Stimulated activated memory B cell treated with anti-CD40 and anti-IgM and Interleukin-4, amounts not matched to agents 10 μg/mL and 1 μg/mL and 100 μg/mL, for 72 hours (primary cell): ENCODE data around the gene TEX2.

ENCODE experiments used
- ATAC-seq: fragments of 150-1000 bp; cut with Tn5 transposase; 2 replicates; pipeline ENCODE4 v1.10.0; 2021
- H3K27ac Mint-ChIP-seq: one replicate; pipeline ENCODE4 v1.8.0; 2022; ENCODE audit warnings: mild to moderate bottlenecking, mixed read lengths
- H3K27me3 Mint-ChIP-seq: one replicate; pipeline ENCODE4 v1.8.0; 2022; ENCODE audit warnings: mixed read lengths
- H3K36me3 Mint-ChIP-seq: one replicate; pipeline ENCODE4 v1.8.0; 2022; ENCODE audit warnings: mixed read lengths
- H3K4me1 Mint-ChIP-seq: one replicate; pipeline ENCODE4 v1.8.0; 2022; ENCODE audit warnings: mixed read lengths
- H3K4me3 Mint-ChIP-seq: one replicate; pipeline ENCODE4 v1.8.0; 2022; ENCODE audit warnings: mild to moderate bottlenecking, moderate library complexity, mixed read lengths
- H3K9me3 Mint-ChIP-seq: one replicate; pipeline ENCODE4 v1.8.0; 2022; ENCODE audit warnings: mixed read lengths

TEX2 gene

DNA sequence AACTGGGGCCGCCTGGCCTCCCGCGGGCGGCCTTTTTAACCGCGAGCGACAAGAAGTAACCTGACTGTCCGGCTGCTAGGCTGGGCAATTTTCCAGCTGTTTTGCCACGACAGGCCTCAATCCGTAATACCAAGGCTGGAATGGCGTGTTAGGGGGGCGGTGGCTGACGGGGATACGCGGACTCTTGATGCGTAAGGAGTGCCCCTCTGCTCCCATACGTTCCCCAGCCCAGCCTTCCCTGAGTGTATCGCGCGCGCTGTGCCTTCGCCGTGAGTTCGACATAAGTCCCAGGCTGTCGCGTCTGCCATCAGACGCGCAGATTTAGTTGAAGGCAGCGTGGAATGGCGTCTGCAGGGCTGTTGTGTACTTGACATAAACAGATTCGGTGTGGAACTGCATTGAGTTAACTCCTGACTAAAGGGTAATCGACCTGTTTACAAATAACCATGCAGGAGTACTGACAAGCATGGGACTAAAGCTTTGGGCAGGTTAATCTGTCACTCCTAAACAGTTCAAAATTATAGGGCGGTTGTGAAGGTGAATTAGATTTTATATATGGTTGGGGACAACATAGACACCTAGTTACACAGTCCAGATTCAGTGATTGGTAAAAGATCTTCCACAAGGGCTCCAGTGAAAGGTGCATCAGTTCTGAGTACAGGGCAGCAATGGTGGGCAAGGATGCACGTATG is 116.5 kb downstream of the TEX2 start:
- Mint-ChIP-seq H3K36me3 (peaks cover 18% of the 10 kb centered on the region), H3K9me3 (no peaks in the 10 kb centered on the region), H3K4me1 (peaks cover 17% of the 10 kb centered on the region), H3K4me3 (no peak overlapping the region), H3K27ac (no peak overlapping the region), H3K27me3 (no peaks in the 10 kb centered on the region)
- ATAC-seq: peak; percentile 47

DNA sequence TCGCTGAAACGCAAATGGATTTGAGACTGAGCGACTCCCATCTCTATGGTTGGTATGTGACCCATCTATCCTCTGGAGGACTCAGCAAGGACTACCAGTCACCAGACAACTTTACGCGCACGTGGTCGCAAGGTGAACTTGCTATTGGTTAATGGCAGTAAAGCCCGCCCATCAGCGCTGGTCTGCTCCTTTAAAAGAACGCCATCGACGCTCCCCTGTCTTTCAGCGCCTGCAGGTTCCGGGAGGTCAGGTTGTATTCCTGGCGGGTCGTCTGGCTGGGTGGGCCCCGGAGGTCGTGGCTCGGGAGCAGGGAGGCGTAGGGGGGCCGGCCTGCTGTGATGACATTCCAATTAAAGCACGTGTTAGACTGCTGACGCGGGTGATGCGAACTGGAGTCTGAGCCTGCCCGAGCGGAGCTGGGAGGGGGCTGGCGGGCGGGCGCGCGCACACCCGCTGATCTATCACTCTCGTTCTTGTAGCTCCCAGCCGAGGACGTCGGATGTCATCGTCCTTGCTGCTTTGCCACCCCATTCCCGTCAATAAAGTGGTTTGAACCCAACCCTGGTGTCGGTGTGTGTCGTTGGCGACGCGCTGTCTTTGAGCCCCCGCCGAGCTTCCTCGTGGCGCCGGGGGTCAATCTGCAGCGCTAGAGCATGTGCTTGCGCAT is 117.2 kb downstream of the TEX2 start:
- Mint-ChIP-seq H3K4me3 (no peak overlapping the region), H3K36me3 (peaks cover 18% of the 10 kb centered on the region), H3K27ac (no peak overlapping the region), H3K9me3 (no peaks in the 10 kb centered on the region), H3K27me3 (no peaks in the 10 kb centered on the region), H3K4me1 (peaks cover 17% of the 10 kb centered on the region)
- ATAC-seq: peak; percentile 99

DNA sequence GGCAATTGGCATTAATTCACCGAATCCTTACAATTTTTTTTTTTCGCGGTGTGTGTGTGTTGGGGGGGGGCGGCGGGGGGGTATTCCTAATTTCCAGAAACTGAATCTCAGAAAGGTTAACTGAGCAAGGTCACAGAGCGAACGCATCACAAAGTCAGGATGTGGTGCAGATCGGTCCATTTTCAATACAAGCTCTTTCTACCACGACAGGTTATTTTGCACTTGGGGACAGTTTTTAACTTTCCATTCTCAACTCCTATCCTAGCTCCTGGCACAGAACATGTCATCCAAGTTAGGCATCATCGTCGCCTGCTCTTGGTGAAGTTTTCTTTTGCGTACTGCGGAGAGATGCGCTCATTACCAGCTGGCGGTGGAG is 117.7 kb downstream of the TEX2 start:
- Mint-ChIP-seq H3K27ac (no peak overlapping the region), H3K27me3 (no peaks in the 10 kb centered on the region), H3K9me3 (no peaks in the 10 kb centered on the region), H3K36me3 (peaks cover 18% of the 10 kb centered on the region), H3K4me1 (peaks cover 17% of the 10 kb centered on the region), H3K4me3 (no peak overlapping the region)
- peak; percentile 32 for ATAC-seq

DNA sequence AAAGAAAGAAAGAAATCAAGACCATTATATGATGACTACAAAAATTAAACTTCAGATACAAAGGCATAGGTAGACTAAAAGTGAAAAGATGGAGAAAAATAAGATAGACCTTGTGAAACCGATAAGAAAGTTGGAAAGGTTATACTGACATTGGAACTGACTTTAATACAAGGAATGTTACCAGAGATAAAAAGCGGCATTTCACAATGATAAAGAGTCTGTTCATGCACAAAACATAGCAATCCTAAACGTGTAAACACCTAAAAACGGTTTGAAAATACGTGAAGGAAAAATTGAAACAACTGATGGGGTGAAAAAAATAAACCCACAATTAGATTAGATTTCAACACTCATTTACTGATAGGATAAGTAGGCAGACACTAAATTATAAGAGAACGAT is 123.5 kb downstream of the TEX2 start:
- ATAC-seq: no peak
- Mint-ChIP-seq H3K36me3 (no peaks in the 10 kb centered on the region), H3K4me1 (peaks cover under 1% of the 10 kb centered on the region), H3K4me3 (no peak overlapping the region), H3K27me3 (no peaks in the 10 kb centered on the region), H3K27ac (no peak overlapping the region), H3K9me3 (no peaks in the 10 kb centered on the region)

DNA sequence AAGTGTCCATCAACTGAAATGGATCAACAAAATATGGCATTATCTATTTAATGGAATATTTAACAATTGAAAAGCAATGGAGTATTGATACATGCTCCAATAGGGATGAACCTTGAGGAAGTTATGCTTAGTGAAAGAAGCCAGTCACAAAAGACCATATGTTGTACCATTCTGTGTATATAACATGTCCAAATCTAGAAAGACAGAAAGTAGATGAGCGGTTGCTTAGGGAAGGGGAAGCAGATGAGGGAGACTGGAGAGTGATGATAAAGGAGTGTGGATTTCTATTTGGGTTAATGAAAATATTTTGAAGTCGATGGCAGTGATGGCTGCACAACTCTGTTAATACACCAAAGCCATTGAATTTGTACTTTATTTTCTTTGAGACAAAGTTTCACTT is 124.6 kb downstream of the TEX2 start:
- Mint-ChIP-seq H3K27ac (no peak overlapping the region), H3K4me3 (no peak overlapping the region), H3K9me3 (no peaks in the 10 kb centered on the region), H3K4me1 (peaks cover 4% of the 10 kb centered on the region), H3K36me3 (no peaks in the 10 kb centered on the region), H3K27me3 (no peaks in the 10 kb centered on the region)
- no peak for ATAC-seq

DNA sequence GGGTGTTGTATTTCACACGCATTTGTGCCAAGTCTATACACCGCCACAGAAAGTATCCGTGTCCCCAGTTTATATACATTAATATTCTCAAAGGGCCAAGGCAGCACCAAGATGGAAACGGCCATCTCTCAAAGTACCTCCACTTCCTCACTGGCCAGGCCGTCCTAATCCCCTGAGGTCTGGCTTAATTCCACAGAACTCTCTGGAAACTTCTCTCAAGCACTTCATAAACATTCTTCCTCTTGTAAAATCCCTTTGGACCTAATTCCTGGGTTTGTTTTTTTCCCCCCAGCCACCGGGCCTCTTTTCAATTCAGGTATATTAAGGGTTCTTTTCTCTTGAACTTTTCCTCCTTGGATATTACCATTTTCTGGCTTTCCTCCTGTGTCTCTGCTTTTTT is 128.1 kb downstream of the TEX2 start:
- Mint-ChIP-seq H3K27ac (no peak overlapping the region), H3K27me3 (no peaks in the 10 kb centered on the region)
- no peak for ATAC-seq

DNA sequence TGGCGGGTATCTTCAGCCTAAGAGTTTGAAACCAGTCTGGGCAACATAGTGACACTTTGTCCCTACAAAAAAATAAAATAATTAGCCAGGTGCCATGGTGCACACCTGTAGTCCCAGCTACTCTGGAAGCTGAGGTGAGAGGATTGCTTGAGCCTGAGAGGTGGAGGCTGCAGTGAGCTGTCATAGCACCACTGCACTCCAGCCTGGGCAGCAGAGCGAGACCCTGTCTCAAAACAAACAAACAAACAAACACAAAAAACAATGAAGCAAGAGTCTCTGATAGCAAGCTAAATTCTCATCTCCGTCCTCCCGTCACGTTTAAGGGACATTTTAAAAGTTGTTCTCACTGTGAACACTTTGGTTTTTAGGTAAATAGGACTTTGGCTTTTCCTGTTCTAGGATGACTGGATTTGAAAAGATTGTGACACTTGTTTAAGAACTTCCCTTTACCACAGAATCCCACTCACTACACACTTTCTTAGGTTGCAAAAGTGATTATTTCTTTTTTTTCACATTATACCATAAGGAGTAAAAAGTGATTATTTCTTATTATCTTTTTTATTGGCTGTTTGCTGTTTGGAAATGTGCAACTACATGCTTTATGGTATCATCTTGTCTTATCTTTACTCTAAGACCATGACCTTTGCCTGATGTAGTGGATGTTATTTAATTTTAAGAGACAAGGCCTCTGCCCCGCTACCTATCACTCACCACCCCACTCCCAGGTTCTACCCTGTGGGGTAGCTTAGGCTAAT is 128.7 kb downstream of the TEX2 start:
- ATAC-seq: no peak
- Mint-ChIP-seq H3K36me3 (no peaks in the 10 kb centered on the region), H3K27ac (no peak overlapping the region), H3K4me1 (peaks cover 34% of the 10 kb centered on the region), H3K9me3 (no peaks in the 10 kb centered on the region), H3K27me3 (no peaks in the 10 kb centered on the region), H3K4me3 (no peak overlapping the region)

More for the DNA sequence above, 128.1 kb downstream of the TEX2 start:
- H3K9me3 Mint-ChIP-seq: no peaks in the 10 kb centered on the region
- peaks cover 34% of the 10 kb centered on the region for H3K4me1 Mint-ChIP-seq
- no peak overlapping the region for H3K4me3 Mint-ChIP-seq
- H3K36me3 Mint-ChIP-seq: no peaks in the 10 kb centered on the region

DNA sequence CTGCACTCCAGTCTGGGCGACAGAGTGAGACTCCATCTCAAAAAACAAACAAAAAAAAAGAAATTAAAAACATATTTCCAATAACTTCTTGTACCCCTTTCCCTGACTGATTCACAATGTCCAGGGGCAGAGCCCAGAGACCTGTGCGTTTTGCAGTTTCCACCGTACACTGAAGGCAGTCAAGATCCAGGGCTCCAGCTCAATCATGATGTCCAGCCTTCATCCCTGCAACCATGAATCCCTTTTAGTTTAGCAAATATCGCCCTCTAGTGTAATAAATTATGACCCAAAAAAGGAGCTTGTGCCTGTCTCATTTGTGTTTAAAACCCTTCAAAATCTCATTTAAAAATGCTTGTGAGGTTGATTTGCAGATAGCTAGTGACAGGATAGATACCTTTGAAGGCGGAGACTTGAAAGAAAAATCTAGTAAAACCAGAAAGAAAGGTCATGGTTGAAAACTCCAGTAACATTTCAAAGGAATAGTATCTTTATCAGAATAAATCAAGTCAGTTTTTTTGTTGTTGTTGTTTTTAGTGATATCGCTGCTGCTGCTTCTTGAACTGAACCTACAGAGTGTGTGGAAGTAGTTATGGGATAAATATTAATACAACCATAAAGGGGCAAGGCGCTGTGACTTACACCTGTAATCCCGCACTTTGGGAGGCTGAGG is 129.4 kb downstream of the TEX2 start:
- Mint-ChIP-seq H3K4me3 (no peak overlapping the region), H3K36me3 (no peaks in the 10 kb centered on the region), H3K27me3 (no peaks in the 10 kb centered on the region), H3K9me3 (no peaks in the 10 kb centered on the region), H3K4me1 (peaks cover 41% of the 10 kb centered on the region), H3K27ac (no peak overlapping the region)
- no peak for ATAC-seq

DNA sequence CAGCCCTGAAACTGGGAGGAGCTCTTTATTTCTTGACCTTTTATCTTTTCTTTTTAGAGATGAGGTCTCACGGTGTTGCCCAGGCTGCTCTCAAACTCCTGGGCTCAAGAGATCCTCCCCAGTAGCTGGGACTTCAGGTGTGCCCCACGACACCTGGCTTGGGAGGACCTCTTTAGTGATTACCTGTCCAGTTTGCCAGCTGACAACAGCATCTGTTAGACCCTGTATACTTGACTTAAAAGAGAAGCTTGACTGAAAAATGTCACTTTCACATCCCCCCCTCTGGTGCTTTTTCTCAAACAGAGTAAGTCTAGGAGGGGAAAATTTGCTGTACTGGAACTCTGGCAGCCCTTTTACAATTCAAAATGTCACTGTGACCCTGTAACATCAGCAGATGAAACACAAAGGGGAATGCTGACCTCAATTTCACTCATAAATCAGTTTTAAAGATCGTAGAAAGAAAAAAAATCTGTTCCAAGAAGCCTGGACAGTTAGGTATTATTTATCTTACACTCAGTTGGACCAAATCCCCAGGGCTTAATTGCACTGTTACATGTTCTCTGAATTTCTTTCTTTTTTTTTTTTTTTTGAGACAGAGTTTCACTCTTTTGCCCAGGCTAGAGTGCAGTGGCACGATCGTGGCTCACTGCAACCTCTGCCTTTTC is 131.3 kb downstream of the TEX2 start:
- Mint-ChIP-seq H3K4me3 (no peak overlapping the region), H3K9me3 (no peaks in the 10 kb centered on the region), H3K36me3 (no peaks in the 10 kb centered on the region), H3K4me1 (peaks cover 42% of the 10 kb centered on the region), H3K27ac (peak overlapping the region; percentile 87), H3K27me3 (no peaks in the 10 kb centered on the region)
- ATAC-seq: no peak

DNA sequence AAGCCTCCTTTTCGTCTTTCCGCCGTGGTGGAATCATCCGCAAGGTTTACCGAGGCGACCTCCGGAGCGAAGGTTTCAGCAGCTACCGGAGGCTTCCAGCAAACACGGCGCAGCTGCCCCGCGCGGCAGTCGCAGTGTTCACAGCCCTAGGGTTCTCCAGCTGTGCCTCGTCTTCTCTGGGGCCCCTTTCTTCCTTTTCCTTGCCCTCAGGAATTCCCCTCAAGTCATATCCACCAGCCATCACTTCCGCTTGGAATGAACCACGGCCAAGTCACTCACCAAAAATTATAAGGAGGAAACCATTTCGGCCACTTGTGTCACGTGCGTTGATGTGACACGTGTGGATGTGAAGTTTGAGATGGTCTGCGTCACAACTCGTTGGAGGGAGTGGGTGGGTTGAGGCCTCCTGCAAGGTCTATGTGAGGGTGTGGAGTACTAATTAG is 132.5 kb downstream of the TEX2 start:
- Mint-ChIP-seq H3K27ac (peak overlapping the region; percentile 87), H3K4me1 (peaks cover 42% of the 10 kb centered on the region), H3K27me3 (no peaks in the 10 kb centered on the region), H3K4me3 (peak overlapping the region; percentile 83), H3K36me3 (no peaks in the 10 kb centered on the region), H3K9me3 (no peaks in the 10 kb centered on the region)
- ATAC-seq: peak; percentile 38

DNA sequence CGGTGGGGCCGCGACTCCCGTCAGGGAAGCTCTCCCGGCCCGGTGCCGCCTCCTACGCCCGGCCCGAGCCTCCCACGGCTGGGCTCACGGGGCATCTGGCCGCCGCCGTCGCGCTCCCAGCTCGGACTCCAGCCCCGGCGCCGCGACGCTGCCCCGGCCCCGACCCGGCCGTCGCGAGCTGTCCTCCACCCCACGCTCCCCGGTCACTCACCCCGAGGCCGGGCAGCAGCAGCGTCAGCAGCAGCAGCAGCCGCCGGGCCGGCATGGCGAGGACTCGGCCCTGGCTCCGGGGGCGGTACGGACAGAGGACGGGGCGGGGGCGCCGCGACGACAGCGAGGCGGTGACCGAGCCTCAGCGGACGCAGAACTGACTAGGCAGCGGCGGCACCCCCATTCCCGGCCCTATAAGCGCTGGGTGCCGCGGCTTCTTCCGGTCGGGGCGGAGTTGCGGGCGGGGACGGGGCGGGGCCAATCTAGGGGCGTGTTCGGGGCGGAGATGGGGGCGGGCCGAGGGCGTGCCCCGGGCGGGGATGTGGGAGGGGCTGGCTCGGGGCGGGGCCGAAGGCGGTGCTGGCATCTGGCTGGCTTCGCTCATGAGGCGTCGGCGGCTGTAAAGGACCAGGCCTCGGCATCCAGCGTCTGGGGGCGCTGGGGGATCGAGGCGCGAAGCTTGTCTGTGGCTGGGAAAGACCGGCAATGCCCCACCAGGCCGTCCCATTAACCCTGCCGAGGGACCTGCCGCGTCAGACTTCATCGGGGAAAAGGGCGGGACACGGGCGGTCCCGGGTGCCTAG is 133.1 kb downstream of the TEX2 start, which contains the start of gene ERN1:
Gene ERN1 (minus strand): TSS at position 380 of the 794 bp plus-strand sequence. CDS start 115 bp downstream, at position 265.
- Mint-ChIP-seq H3K36me3 (no peaks in the 10 kb centered on the region), H3K27me3 (no peaks in the 10 kb centered on the region), H3K27ac (peak within 1 kb of the TSS; percentile 87), H3K4me3 (peak within 1 kb of the TSS; percentile 83), H3K4me1 (peaks cover 42% of the 10 kb centered on the region), H3K9me3 (no peaks in the 10 kb centered on the region)
- ATAC-seq: peak; percentile 95

DNA sequence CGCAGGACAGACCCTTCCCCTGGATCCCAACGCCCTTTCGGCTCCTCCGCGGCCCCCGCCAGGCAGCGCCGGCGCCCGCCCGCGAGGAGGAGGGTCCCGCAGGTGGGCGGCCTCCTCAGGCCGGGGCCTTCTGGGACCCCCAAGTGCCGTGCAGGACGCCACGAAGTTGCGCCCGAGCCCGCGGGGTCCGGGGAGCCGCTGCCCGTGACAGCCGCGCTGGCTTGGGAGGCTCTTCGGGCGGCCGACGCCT is 133.6 kb downstream of the TEX2 start:
- Mint-ChIP-seq H3K36me3 (peaks cover 3% of the 10 kb centered on the region), H3K9me3 (no peaks in the 10 kb centered on the region), H3K27ac (peak overlapping the region; percentile 87), H3K4me1 (peaks cover 42% of the 10 kb centered on the region), H3K27me3 (no peaks in the 10 kb centered on the region), H3K4me3 (peak overlapping the region; percentile 71)
- no peak for ATAC-seq

DNA sequence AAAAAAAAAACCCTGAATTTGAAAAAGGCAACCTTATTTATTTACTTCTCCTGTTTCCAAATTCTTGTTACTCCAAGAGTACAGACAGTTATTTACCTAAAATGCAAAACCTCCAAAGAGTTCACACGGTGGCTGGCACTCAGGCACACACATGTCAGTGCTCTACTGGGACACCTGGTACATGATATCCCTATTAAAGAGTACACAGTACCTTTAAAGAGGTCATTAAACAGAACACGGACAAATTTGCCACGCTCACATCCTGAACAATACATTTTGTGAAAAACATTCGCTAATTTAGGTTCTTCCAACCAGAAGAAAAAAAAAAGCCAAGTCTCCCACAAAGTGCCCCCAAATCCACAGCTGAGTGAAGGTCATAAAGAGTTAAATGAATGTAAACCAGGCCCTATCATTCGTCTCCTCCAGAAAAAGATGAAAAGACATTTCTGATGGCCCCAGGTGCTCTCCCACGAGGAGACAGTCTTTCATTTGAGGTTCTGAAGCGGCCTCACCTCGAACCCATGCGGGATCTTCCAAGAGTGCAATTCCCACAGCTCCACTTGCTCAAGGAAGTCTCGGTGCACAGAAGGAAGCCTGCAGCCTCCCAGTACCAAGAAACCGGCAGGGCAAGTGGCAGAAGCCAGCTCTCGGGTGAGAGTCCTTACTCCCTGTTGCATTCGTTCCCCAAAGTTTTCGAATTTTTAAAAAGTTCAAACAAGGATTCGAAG is 134.1 kb downstream of the TEX2 start:
- peaks cover 4% of the 10 kb centered on the region for H3K36me3 Mint-ChIP-seq
- no peaks in the 10 kb centered on the region for H3K9me3 Mint-ChIP-seq
- H3K27me3 Mint-ChIP-seq: no peaks in the 10 kb centered on the region
- H3K4me1 Mint-ChIP-seq: peaks cover 42% of the 10 kb centered on the region
- peak overlapping the region; percentile 71 for H3K4me3 Mint-ChIP-seq
- ATAC-seq: no peak
- peak overlapping the region; percentile 37 for H3K27ac Mint-ChIP-seq

DNA sequence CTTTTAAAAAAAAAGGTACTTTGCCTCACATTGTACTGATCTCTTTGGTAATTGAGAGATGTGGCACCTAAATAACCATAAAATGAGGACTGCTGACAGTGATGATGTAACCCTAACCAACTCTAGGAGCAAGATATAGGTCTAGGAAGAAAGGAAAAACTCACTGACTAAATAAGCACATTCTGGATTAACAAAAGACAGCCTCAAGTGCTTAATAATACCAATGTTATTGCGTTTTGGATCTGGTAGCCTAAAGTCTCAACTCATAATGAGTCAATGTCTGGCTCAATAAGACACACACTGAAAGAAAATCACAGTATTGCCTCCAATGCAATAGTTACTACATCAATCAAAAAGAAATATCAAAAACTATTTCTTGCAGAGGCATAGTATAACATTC is 136.1 kb downstream of the TEX2 start:
- Mint-ChIP-seq H3K4me3 (no peak overlapping the region), H3K9me3 (no peaks in the 10 kb centered on the region), H3K4me1 (peaks cover 25% of the 10 kb centered on the region), H3K27me3 (no peaks in the 10 kb centered on the region), H3K36me3 (peaks cover 4% of the 10 kb centered on the region), H3K27ac (no peak overlapping the region)
- no peak for ATAC-seq
